ENCODE results near the gene HSD17B8. TPM values are rescaled to one million over a fixed set of nuclear protein-coding genes. Genes with fewer than 3 reads are reported as not detected.

The HSD17B8 gene
- total and polyA plus RNA-seq, 2 donors (not counting 1 experiment from before 2014, with no cell fraction given) = 10.8 to 25.5 TPM

- Mint-ChIP-seq H3K27ac (no peak overlapping the region), H3K27me3 (peaks cover 12% of the 10 kb centered on the region), H3K4me3 (no peak overlapping the region), H3K9me3 (ENCODE audit: insufficient read depth) (peaks cover 4% of the 10 kb centered on the region), H3K4me1 (peaks cover 11% of the 10 kb centered on the region)
- intact Hi-C loops (cut with micrococcal nuclease) = no loop called here
- no peaks in the 10 kb centered on the region for H4K20me1 ChIP-seq (ENCODE audit: control insufficient read depth, insufficient read depth, low read length, poor library complexity, severe bottlenecking)
- H3K9ac ChIP-seq (ENCODE audit: low read length) = no peak overlapping the region
- peaks cover 0 to 7% (median 0%) of the 10 kb centered on the region in 3 donors for H3K9me3 ChIP-seq (ENCODE audit: control extremely low read depth in 1 of 3, control insufficient read depth in 2 of 3, insufficient read depth in 1 of 3, low read length in 2 of 3)
- ATAC-seq (ENCODE audit: low read depth) = no peak
- no peak overlapping the region for H3K4me3 ChIP-seq (ENCODE audit: control extremely low read depth in 1 of 5, extremely low read depth in 1 of 5, insufficient read depth in 1 of 5, low read depth in 2 of 5, low read length in 4 of 5)
- H2AFZ ChIP-seq (ENCODE audit: insufficient read depth, low read depth, low read length, poor library complexity, severe bottlenecking) = no peak overlapping the region
- ChIA-PET POLR2A (interaction anchor here (0.6 kb wide), 1 partner anchor 218 kb away, joined by 5 read pairs; no protein-coding TSS in a partner anchor), CTCF (interaction anchor here (0.6 to 1.8 kb wide), 6 partner anchors 9 to 91 kb away, joined by 3 to 7 read pairs (median 4); no protein-coding TSS in a partner anchor)
- H3K36me3 ChIP-seq (replicated peaks in 1 of 2; ENCODE audit: control extremely low read depth in 1 of 2, control insufficient read depth in 1 of 2, extremely low read depth in 1 of 2, insufficient read depth in 2 of 2, low read length in 1 of 2) = no peaks in the 10 kb centered on the region
- no peak overlapping the region for H3K4me2 ChIP-seq (replicated peaks; ENCODE audit: low read depth, low read length, poor library complexity, severe bottlenecking)
- TF ChIP-seq EZH2 (IDR thresholded peaks at IDR 0.05; ENCODE audit: borderline replicate concordance, insufficient read depth, low read depth, low read length, poor library complexity, severe bottlenecking) = no peak
- peaks cover 0 to 9% (median 0%) of the 10 kb centered on the region in 4 experiments for H3K27me3 ChIP-seq (replicated peaks in 1 of 4; ENCODE audit: control extremely low read depth in 1 of 4, control insufficient read depth in 3 of 4, insufficient read depth in 4 of 4, low read length in 3 of 4)
- 100% methylated on average over 1 of the region's 2 CpGs for WGBS (ENCODE audit: insufficient coverage)
- H3K27ac ChIP-seq (ENCODE audit: low read length in 2 of 2) = no peak overlapping the region
- DNase-seq = no peak
- H3K79me2 ChIP-seq (ENCODE audit: control insufficient read depth, insufficient read depth, low read length) = no peaks in the 10 kb centered on the region
- peaks cover 6 to 12% of the 10 kb centered on the region in 2 donors for H3K4me1 ChIP-seq (ENCODE audit: control insufficient read depth in 2 of 2, insufficient read depth in 2 of 2, low read length in 2 of 2)
Observed at GRCh38 chr6:33156964-33157363, 47.5 kb upstream of the HSD17B8 start.

GRCh38 chr6:33160096-33160495 lies 44.4 kb upstream of the HSD17B8 start:
- no peak for DNase-seq
- H3K9me3 Mint-ChIP-seq (ENCODE audit: insufficient read depth) = no peaks in the 10 kb centered on the region
- WGBS (ENCODE audit: insufficient coverage) = 85% methylated on average over 11 of the region's 11 CpGs
- Histone ChIP-seq H3K27me3 (replicated peaks in 1 of 4; ENCODE audit: control extremely low read depth in 1 of 4, control insufficient read depth in 3 of 4, insufficient read depth in 4 of 4, low read length in 3 of 4) (peaks cover 0 to 3% (median 0%) of the 10 kb centered on the region in 4 experiments), H4K20me1 (ENCODE audit: control insufficient read depth, insufficient read depth, low read length, poor library complexity, severe bottlenecking) (no peaks in the 10 kb centered on the region), H3K4me3 (ENCODE audit: control extremely low read depth in 1 of 5, extremely low read depth in 1 of 5, insufficient read depth in 1 of 5, low read depth in 2 of 5, low read length in 4 of 5) (no peak overlapping the region), H3K27ac (ENCODE audit: low read length in 2 of 2) (no peak overlapping the region), H3K4me2 (replicated peaks; ENCODE audit: low read depth, low read length, poor library complexity, severe bottlenecking) (no peak overlapping the region), H3K36me3 (replicated peaks in 1 of 2; ENCODE audit: control extremely low read depth in 1 of 2, control insufficient read depth in 1 of 2, extremely low read depth in 1 of 2, insufficient read depth in 2 of 2, low read length in 1 of 2) (no peaks in the 10 kb centered on the region), H3K79me2 (ENCODE audit: control insufficient read depth, insufficient read depth, low read length) (no peaks in the 10 kb centered on the region), H2AFZ (ENCODE audit: insufficient read depth, low read depth, low read length, poor library complexity, severe bottlenecking) (no peak overlapping the region), H3K9ac (ENCODE audit: low read length) (no peak overlapping the region), H3K4me1 (ENCODE audit: control insufficient read depth in 2 of 2, insufficient read depth in 2 of 2, low read length in 2 of 2) (peaks cover 7 to 18% of the 10 kb centered on the region in 2 donors), H3K9me3 (ENCODE audit: control extremely low read depth in 1 of 3, control insufficient read depth in 2 of 3, insufficient read depth in 1 of 3, low read length in 2 of 3) (no peaks in the 10 kb centered on the region)
- TF ChIP-seq, protein P1, sequence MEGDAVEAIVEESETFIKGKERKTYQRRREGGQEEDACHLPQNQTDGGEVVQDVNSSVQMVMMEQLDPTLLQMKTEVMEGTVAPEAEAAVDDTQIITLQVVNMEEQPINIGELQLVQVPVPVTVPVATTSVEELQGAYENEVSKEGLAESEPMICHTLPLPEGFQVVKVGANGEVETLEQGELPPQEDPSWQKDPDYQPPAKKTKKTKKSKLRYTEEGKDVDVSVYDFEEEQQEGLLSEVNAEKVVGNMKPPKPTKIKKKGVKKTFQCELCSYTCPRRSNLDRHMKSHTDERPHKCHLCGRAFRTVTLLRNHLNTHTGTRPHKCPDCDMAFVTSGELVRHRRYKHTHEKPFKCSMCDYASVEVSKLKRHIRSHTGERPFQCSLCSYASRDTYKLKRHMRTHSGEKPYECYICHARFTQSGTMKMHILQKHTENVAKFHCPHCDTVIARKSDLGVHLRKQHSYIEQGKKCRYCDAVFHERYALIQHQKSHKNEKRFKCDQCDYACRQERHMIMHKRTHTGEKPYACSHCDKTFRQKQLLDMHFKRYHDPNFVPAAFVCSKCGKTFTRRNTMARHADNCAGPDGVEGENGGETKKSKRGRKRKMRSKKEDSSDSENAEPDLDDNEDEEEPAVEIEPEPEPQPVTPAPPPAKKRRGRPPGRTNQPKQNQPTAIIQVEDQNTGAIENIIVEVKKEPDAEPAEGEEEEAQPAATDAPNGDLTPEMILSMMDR (IDR thresholded peaks at IDR 0.05) = no peak
- no peak for TF ChIP-seq EZH2 (IDR thresholded peaks at IDR 0.05; ENCODE audit: borderline replicate concordance, insufficient read depth, low read depth, low read length, poor library complexity, severe bottlenecking)
- intact Hi-C loops (cut with micrococcal nuclease) = no loop called here
- H3K4me3 Mint-ChIP-seq = no peak overlapping the region
- ATAC-seq (ENCODE audit: low read depth) = no peak
- H3K27me3 Mint-ChIP-seq = peaks cover 9% of the 10 kb centered on the region
- peaks cover 17% of the 10 kb centered on the region for H3K4me1 Mint-ChIP-seq
- CTCF ChIA-PET = interaction anchor here (1.2 to 4.5 kb wide), 4 partner anchors 38 to 95 kb away, joined by 3 to 80 read pairs (median 6); partner anchors contain the start of gene RING1
- no peak overlapping the region for H3K27ac Mint-ChIP-seq
- POLR2A ChIA-PET = no interaction called here

Data from B cell (primary cell).